Dendritic cell treated with granulocyte-macrophage colony-stimulating factor and Interleukin-4, amounts not matched to agents 40 ng/mL and 50 ng/mL, for 4 days (primary cell): ENCODE data around the gene DHRS3.

Source experiments
- H3K27ac Mint-ChIP-seq: one replicate; pipeline ENCODE4 v1.8.0; 2022; ENCODE audit warnings: mild to moderate bottlenecking, mixed read lengths
- H3K27me3 Mint-ChIP-seq: one replicate; pipeline ENCODE4 v1.8.0; 2022; ENCODE audit warnings: mild to moderate bottlenecking, mixed read lengths
- H3K36me3 Mint-ChIP-seq: one replicate; pipeline ENCODE4 v1.8.0; 2022; ENCODE audit warnings: low read depth, mixed read lengths
- H3K4me1 Mint-ChIP-seq: one replicate; pipeline ENCODE4 v1.8.0; 2022; ENCODE audit warnings: low read depth, mixed read lengths
- H3K4me3 Mint-ChIP-seq: one replicate; pipeline ENCODE4 v1.8.0; 2022; ENCODE audit warnings: mild to moderate bottlenecking, moderate library complexity, mixed read lengths
- H3K9me3 Mint-ChIP-seq: one replicate; pipeline ENCODE4 v1.8.0; 2022; ENCODE audit warnings: mixed read lengths
- intact Hi-C: fragments of 100-400 bp; cut with micrococcal nuclease; formaldehyde crosslinking; loops from one replicate; pipeline ENCODE4 v1.15.0; 2022

DHRS3 gene

DNA sequence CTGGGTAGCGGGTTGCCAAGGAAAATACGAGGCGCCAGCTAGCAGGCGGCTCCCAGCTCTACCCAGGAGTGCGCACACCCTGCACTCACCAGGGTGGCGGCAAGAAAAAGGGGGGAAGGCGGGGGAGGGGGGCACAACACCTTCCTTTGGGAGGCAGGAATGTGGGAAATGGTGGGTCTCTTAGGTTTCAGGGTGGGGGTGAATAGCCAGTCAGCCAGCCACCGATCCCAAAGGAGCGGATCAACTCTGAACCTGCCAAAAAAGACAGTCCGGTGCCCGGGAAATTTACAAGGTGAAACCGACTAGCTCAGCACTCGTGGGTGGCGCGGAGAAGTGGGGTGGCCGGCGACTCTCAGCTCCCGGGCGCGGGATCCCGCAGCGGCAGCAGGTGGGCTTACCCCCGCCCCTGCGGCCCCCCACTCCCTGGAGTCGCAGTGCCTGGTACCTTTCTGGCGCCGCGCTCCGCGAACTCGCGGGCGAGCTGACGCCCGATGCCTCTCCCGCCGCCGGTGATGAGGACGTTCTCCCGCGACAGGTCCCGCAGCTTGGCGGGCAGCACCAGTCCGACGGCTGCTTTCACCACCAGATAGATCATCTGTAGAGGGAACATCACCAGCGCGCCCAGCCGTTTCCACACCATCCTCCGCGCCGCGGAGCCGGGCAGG, 1.2 kb downstream of the DHRS3 start:
- no peaks in the 10 kb centered on the region for H3K9me3 Mint-ChIP-seq
- intact Hi-C loops = loop anchor here (1.0 to 10.0 kb wide), 3 partner anchors 15 to 272 kb away; no protein-coding TSS in a partner anchor

DNA sequence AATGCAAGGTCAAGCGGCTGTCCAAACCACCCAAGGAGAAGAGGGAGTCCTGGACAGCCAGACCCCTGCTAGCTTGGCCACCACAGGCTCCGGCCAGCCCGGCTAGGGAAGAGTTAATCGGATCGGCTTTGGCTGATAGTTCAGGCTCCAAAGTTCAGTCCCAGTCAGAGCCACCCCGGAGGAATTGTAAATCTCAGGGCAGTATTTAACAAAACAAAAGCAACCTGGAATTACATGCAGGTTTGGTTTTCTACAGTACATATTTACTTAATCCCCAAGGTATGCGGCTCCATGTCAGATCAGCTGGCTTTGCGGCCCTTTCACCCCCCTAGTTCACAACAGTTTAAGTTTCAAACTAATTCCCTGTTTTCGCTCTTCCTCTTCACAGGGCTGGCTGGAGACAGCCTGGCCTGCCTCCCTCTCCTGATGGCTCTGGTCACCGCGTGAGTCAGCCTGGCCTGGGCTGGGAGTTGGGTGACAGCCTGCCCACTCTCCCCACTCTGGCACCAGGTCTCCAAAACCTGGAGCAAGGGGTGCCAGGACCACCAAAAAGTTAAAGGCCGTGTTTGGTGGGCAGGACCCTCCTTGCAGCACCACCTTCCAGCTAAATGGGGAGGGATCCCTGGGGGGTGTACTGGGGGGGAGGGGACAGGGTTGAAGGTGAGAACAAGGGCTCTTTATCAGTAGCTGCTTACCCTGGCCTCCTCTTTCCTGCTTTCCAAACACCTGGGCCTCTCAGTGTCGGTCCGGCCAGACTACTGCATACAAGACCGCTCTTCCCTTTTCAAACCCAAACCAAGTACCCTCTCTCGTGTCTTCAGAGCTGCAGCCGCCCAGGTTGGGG, 1.9 kb downstream of the DHRS3 start:
- H3K27ac Mint-ChIP-seq = peak overlapping the region; percentile 95
- H3K9me3 Mint-ChIP-seq = no peaks in the 10 kb centered on the region
- peaks cover 10% of the 10 kb centered on the region for H3K36me3 Mint-ChIP-seq
- intact Hi-C loops = loop anchor here (1.0 to 10.0 kb wide), 3 partner anchors 14 to 271 kb away; no protein-coding TSS in a partner anchor
- peaks cover 73% of the 10 kb centered on the region for H3K4me1 Mint-ChIP-seq
- H3K4me3 Mint-ChIP-seq = peak overlapping the region; percentile 82
- H3K27me3 Mint-ChIP-seq = peaks cover 41% of the 10 kb centered on the region

More for the DNA sequence above, 1.2 kb downstream of the DHRS3 start:
- Mint-ChIP-seq H3K4me1 (peaks cover 73% of the 10 kb centered on the region), H3K27me3 (peaks cover 47% of the 10 kb centered on the region), H3K36me3 (peaks cover 10% of the 10 kb centered on the region), H3K27ac (peak overlapping the region; percentile 95), H3K4me3 (peak overlapping the region; percentile 82)

DNA sequence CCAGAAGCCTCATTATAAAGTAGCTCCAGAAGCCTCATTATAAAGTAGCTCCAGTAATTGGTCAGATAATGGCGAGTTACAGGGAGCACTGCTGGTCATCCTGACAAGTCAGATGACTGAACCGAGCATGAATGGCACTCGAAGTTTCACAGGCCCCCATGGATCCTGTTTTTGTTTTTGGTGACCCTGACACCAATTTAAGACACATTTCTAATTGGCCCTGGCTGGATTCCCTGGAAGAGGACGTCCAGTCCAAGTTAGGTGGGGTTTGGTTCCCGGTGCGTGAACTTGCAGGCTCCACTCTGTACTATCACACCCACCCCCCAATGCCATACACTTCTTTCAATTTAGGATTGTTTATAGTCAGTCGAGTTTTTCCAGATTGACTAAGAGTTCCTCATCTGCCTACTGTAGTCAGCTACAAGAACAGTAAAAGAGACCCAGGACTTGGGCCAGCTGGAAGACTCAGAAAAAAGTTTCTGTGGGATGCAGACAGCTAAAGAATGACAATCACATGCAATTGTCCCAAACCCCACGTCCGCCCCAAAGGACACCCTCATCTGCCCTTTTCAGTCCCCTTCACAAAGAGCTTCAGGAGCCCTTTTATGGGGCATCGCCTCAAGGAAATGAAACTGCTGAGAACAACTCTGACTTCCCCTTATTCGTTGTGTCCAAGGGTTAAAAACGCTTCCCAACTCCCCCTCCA, 2.7 kb downstream of the DHRS3 start:
- H3K4me3 Mint-ChIP-seq = peak overlapping the region; percentile 82
- intact Hi-C loops = loop anchor here (10.0 kb wide), 2 partner anchors 211 to 271 kb away; no protein-coding TSS in a partner anchor
- peaks cover 72% of the 10 kb centered on the region for H3K4me1 Mint-ChIP-seq
- peak overlapping the region; percentile 95 for H3K27ac Mint-ChIP-seq
- no peaks in the 10 kb centered on the region for H3K9me3 Mint-ChIP-seq
- H3K36me3 Mint-ChIP-seq = peaks cover 10% of the 10 kb centered on the region
- H3K27me3 Mint-ChIP-seq = peaks cover 41% of the 10 kb centered on the region

GRCh38 chr1:12614402-12615158, 3.4 kb downstream of the DHRS3 start:
- H3K4me3 Mint-ChIP-seq = peak overlapping the region; percentile 37
- peaks cover 41% of the 10 kb centered on the region for H3K27me3 Mint-ChIP-seq
- H3K36me3 Mint-ChIP-seq = peaks cover 10% of the 10 kb centered on the region
- intact Hi-C loops = loop anchor here (10.0 kb wide), 2 partner anchors 210 to 270 kb away; no protein-coding TSS in a partner anchor
- H3K4me1 Mint-ChIP-seq = peaks cover 64% of the 10 kb centered on the region
- no peaks in the 10 kb centered on the region for H3K9me3 Mint-ChIP-seq
- peak overlapping the region; percentile 95 for H3K27ac Mint-ChIP-seq

GRCh38 chr1:12613180-12613579, 4.8 kb downstream of the DHRS3 start:
- Mint-ChIP-seq H3K27ac (no peak overlapping the region), H3K27me3 (peaks cover 30% of the 10 kb centered on the region), H3K4me1 (peaks cover 50% of the 10 kb centered on the region), H3K36me3 (peaks cover 12% of the 10 kb centered on the region), H3K9me3 (no peaks in the 10 kb centered on the region), H3K4me3 (no peak overlapping the region)
- intact Hi-C loops = loop anchor here (10.0 kb wide), 2 partner anchors 208 to 268 kb away; no protein-coding TSS in a partner anchor

- Mint-ChIP-seq H3K4me3 (no peak overlapping the region), H3K27ac (no peak overlapping the region), H3K27me3 (peaks cover 20% of the 10 kb centered on the region), H3K4me1 (peaks cover 32% of the 10 kb centered on the region), H3K9me3 (peaks cover 9% of the 10 kb centered on the region), H3K36me3 (peaks cover 16% of the 10 kb centered on the region)
- intact Hi-C loops = loop anchor here (10.0 kb wide), 2 partner anchors 206 to 266 kb away; no protein-coding TSS in a partner anchor
These were observed 7.1 kb downstream of the DHRS3 start for GRCh38 chr1:12610941-12611340.

DNA sequence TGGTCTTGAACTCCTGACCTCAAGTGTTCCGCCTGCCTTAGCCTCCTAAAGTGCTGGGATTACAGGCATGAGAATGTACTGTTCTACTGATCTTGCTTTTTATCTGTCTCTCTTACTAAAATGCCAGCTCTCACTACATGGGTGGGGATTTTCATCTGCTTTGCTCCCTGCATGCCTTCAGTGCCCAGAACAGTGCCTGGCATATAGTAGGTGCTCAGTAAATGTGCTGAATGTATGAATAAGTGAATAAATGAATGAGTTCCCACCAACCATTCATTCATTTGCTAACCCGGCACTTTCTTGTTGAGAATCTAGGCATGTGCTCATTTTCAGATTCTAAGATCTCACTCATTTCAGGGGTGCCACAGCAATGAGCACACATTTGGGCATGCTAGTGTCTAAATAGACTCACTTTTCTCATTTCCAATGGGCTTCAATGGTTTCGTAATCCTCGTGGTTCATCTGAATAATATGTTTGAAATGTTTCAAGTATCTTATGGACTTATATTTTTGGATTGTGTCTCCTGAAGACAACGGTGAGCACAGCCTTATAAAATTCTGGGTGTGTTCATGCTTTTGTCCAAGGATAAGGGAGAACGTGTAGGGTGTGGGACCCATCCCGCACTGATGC, 7.6 kb downstream of the DHRS3 start:
- Mint-ChIP-seq H3K27ac (no peak overlapping the region), H3K36me3 (peaks cover 16% of the 10 kb centered on the region), H3K4me1 (peaks cover 27% of the 10 kb centered on the region), H3K4me3 (no peak overlapping the region), H3K27me3 (peaks cover 20% of the 10 kb centered on the region), H3K9me3 (peaks cover 9% of the 10 kb centered on the region)
- intact Hi-C loops = loop anchor here (10.0 kb wide), 2 partner anchors 206 to 266 kb away; no protein-coding TSS in a partner anchor

DNA sequence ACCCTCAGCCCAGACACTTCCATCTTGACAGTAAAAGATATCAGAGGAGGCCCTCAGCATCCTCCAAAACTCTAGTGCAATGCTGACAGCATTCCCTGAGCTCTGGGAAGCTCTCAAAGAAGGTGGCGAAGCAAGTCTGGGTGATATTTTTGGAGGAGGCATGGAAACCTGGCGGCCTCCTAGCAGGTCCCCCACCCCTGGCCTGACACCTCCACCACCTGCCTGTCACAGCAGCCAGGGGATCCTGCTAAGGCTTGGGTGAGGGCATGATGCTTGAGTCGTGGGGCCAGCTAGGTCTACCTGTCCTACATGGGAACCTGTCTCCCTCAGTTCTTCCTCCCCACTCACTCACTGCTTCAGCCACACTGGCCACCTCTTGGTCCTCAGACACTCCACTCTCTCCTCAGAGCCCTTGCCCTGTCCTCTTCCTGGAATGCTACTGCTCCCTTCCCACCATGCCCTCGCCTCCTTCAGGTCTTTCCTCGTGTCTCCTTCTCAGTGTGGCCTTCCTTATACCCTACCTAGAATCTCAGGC, 8.5 kb downstream of the DHRS3 start:
- peaks cover 22% of the 10 kb centered on the region for H3K4me1 Mint-ChIP-seq
- no peak overlapping the region for H3K27ac Mint-ChIP-seq
- intact Hi-C loops = loop anchor here (10.0 kb wide), 2 partner anchors 205 to 265 kb away; no protein-coding TSS in a partner anchor
- peaks cover 20% of the 10 kb centered on the region for H3K27me3 Mint-ChIP-seq
- peaks cover 12% of the 10 kb centered on the region for H3K36me3 Mint-ChIP-seq
- peaks cover 9% of the 10 kb centered on the region for H3K9me3 Mint-ChIP-seq
- H3K4me3 Mint-ChIP-seq = no peak overlapping the region

DNA sequence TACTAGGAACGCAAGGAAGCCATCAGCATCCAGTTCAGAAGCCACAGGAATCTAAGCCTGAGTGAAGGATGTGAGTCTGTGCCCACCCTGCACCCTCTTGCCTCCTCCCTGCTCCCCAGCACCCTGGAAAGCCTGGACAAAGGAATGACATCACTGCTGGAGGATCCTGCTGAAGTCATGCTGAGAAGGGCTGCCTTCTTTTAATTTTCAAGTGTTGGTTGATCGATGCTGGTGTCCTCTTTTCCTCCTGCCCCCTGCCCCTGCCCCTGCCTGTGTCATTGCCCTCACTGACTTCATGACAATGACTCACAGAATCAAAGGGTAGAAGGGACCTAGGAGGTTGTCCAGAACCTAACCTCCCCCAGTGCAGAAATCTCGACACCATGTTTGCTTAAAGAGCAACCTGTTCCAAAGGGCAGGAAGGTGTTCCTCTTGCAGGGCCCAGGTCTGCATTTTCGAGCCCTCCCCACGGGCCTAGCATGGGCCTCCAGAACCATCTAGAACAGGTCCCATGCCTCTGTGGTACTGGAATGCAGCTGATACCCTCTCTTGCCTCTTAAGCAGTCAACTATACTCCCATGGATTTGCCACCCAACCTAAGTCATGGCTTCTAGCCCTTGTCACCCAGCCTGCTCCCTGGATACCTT, 9.6 kb downstream of the DHRS3 start:
- Mint-ChIP-seq H3K27me3 (peaks cover 23% of the 10 kb centered on the region), H3K4me3 (no peak overlapping the region), H3K9me3 (peaks cover 9% of the 10 kb centered on the region), H3K27ac (no peak overlapping the region), H3K36me3 (peaks cover 12% of the 10 kb centered on the region), H3K4me1 (peaks cover 22% of the 10 kb centered on the region)
- intact Hi-C loops = no loop called here

GRCh38 chr1:12607263-12607662, 10.7 kb downstream of the DHRS3 start:
- Mint-ChIP-seq H3K27me3 (peaks cover 19% of the 10 kb centered on the region), H3K4me1 (peaks cover 26% of the 10 kb centered on the region), H3K9me3 (peaks cover 9% of the 10 kb centered on the region), H3K36me3 (peaks cover 9% of the 10 kb centered on the region), H3K27ac (no peak overlapping the region), H3K4me3 (no peak overlapping the region)
- intact Hi-C loops = no loop called here

DNA sequence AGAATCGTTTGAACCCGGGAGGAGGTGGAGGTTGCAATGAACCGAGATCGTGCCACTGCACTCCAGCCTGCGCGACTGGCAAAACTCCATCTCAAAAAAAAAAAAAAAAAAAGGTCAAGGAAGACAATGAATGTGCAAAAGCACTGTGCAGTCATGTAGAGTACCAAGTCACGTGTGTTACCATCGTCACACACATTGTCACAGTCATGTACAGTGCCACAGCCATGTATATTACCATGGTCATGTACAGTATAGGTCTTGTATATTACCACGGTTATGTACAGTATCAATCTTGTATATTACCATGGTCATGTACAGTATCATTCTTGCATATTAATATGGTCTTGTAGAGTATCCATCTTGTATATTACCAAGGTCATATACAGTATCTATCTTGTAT, 13.0 kb downstream of the DHRS3 start:
- Mint-ChIP-seq H3K9me3 (peaks cover 9% of the 10 kb centered on the region), H3K4me3 (no peak overlapping the region), H3K27me3 (peaks cover 26% of the 10 kb centered on the region), H3K4me1 (peaks cover 46% of the 10 kb centered on the region), H3K27ac (no peak overlapping the region), H3K36me3 (peaks cover 6% of the 10 kb centered on the region)
- intact Hi-C loops = no loop called here
